Uterus (tissue), 4 donors: Measurements from ENCODE around the gene ZP2. TPM values are rescaled to one million over a fixed set of nuclear protein-coding genes. Genes with fewer than 3 reads are reported as not detected.

Experiments
- DNase-seq, 2 donors: peaks; one replicate each; pipeline ENCODE4 v3.0.0-alpha.2; 2019 to 2020
- H3K27ac ChIP-seq, 2 donors: fragments of 200-600 bp; sonication (generic); 1 replicate in 1 of 2; 2 replicates in 1 of 2; pipeline ENCODE4 v1.5.1; 2016 to 2018
- H3K27me3 ChIP-seq, 2 donors: fragments of 200-600 bp; sonication (generic); one replicate each; pipeline ENCODE4 v1.5.1; 2018 to 2019; ENCODE audit warnings: control low read depth in 1 of 2
- H3K36me3 ChIP-seq, 2 donors: fragments of 200-600 bp; sonication (generic); one replicate each; pipeline ENCODE4 v1.5.1; 2019; ENCODE audit warnings: control low read depth in 1 of 2
- H3K4me1 ChIP-seq, 2 donors: fragments of 200-600 bp; sonication (generic); one replicate each; pipeline ENCODE4 v1.5.1; 2018 to 2019; ENCODE audit warnings: control low read depth in 1 of 2
- H3K4me3 ChIP-seq, 2 donors: fragments of 200-600 bp; sonication (generic); 1 replicate in 1 of 2; 2 replicates in 1 of 2; pipeline ENCODE4 v1.5.1; 2018 to 2019; ENCODE audit warnings: mild to moderate bottlenecking in 1 of 2
- H3K9me3 ChIP-seq, 2 donors: fragments of 200-600 bp; sonication (generic); one replicate each; pipeline ENCODE4 v1.5.1; 2019; ENCODE audit warnings: control low read depth in 1 of 2
- POLR2A ChIP-seq, 2 donors: fragments of 450-650 bp; IDR thresholded peaks; one replicate each; pipeline ENCODE4 v1.6.1; 2016; ENCODE audit warnings: antibody characterized with exemption in 2 of 2, mild to moderate bottlenecking in 1 of 2, moderate library complexity in 1 of 2
- intact Hi-C: fragments of 100-400 bp; cut with DNase I; formaldehyde crosslinking; loops from one replicate; pipeline ENCODE4 v1.15.1; 2023; ENCODE audit warnings: low total_unique reads
- total RNA-seq, 4 donors: library from RNA; depleted of rRNA in 3 of 4; stranded (reverse); fragments of >200 nt in 3 of 4; gene quantifications; one replicate each; pipeline versions ENCODE4 v1.1.0 to v1.2.4, GENCODE V29; 2014 to 2023
- TF ChIP-seq, protein P1 (sequence below), 4 experiments: fragments of 200-600 bp in 2 of 4; fragments of 450-650 bp in 2 of 4; sonication (generic) in 2 of 4; IDR thresholded peaks; one replicate each; pipeline ENCODE4 v1.5.1; 2016 to 2019; ENCODE audit warnings: antibody characterized with exemption in 4 of 4, mild to moderate bottlenecking in 2 of 4, moderate library complexity in 1 of 4
- donor health status: DM: yes; HTN: yes; CAD: no.

ZP2 gene
- total RNA-seq, 4 donors from 2014 or later = 3.4 TPM; not detected in 3

DNA sequence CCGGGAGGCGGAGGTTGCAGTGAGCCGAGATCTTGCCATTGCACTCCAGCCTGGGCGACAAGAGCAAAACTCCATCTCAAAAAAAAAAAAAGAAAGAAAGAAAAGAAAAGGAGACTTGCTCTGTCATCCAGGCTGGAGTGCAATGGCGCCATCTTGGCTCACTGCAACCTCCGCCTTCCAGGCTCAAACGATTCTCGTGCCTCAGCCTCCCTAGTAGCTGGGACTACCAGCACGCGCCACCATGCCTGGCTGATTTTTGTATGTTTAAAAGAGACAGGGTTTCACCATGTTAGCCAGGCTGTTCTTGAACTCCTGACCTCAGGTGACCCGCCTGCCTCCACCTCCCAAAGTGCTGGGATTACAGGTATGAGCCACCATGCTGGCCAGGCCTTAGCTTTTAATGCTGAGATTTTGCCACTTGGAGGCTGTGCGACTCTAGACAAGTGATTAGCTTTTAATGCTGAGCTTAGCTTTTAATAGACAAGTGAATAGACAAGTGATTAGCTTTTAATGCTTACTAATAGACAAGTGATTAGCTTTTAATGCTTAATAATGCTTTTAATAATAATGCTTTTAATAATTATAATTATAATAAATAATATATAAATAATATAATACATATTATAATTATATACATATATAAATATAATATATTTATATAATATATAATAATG is 43.3 kb downstream of the ZP2 start:
- no peak overlapping the region for H3K4me3 ChIP-seq
- no peaks in the 10 kb centered on the region for H3K9me3 ChIP-seq
- H3K27ac ChIP-seq = no peak overlapping the region
- H3K36me3 ChIP-seq = no peaks in the 10 kb centered on the region
- peaks cover 0 to 4% of the 10 kb centered on the region in 2 donors for H3K4me1 ChIP-seq
- intact Hi-C loops = no loop called here
- TF ChIP-seq, protein P1, sequence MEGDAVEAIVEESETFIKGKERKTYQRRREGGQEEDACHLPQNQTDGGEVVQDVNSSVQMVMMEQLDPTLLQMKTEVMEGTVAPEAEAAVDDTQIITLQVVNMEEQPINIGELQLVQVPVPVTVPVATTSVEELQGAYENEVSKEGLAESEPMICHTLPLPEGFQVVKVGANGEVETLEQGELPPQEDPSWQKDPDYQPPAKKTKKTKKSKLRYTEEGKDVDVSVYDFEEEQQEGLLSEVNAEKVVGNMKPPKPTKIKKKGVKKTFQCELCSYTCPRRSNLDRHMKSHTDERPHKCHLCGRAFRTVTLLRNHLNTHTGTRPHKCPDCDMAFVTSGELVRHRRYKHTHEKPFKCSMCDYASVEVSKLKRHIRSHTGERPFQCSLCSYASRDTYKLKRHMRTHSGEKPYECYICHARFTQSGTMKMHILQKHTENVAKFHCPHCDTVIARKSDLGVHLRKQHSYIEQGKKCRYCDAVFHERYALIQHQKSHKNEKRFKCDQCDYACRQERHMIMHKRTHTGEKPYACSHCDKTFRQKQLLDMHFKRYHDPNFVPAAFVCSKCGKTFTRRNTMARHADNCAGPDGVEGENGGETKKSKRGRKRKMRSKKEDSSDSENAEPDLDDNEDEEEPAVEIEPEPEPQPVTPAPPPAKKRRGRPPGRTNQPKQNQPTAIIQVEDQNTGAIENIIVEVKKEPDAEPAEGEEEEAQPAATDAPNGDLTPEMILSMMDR (IDR thresholded peaks at IDR 0.05) = no peak
- TF ChIP-seq POLR2A (IDR thresholded peaks at IDR 0.05) = no peak
- DNase-seq = no peak
- no peaks in the 10 kb centered on the region for H3K27me3 ChIP-seq

DNA sequence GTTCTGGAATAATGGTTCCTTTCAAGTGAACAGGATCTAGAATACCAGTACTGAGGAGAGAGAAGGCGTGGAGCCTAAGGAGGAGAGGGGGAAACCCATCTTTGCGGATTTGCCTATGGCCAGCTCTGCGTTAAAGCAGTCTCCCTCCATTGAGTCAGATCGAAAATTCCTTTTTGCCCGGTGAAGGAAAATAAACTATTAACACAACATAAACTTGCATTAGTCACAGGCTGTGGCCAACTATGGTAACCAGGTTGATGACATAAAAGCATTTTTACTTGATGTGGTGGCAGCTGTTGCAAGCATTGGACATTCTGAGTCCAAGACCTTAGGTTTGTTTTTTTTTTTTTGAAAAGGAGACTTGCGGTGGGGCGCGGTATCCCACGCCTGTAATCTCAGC is 44.0 kb downstream of the ZP2 start:
- intact Hi-C loops = no loop called here
- Histone ChIP-seq H3K36me3 (no peaks in the 10 kb centered on the region), H3K9me3 (no peaks in the 10 kb centered on the region), H3K27me3 (no peaks in the 10 kb centered on the region), H3K27ac (no peak overlapping the region), H3K4me1 (peaks cover 0 to 8% of the 10 kb centered on the region in 2 donors), H3K4me3 (no peak overlapping the region)
- DNase-seq = no peak
- TF ChIP-seq, protein P1 (IDR thresholded peaks at IDR 0.05) = no peak
- TF ChIP-seq POLR2A (IDR thresholded peaks at IDR 0.05) = no peak

DNA sequence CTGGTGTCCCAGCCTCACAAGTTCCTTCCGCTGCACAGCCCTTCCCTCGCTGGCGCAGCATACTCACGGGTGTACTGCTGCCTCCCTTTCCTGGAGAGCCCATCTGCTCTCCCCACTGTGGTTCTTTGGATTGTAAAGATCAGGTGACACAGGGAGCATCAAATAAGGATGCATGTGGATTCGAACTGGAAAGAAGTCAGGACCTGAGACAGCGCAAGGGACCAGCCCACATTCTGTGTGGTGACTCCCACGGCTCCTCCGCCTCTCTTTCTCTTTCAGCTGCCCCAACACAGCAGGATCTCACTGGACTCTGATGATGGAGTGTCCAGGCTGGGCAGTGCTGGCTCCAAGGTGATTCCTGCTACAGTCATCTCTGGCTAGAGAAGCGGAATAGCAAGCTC is 44.8 kb downstream of the ZP2 start:
- H3K36me3 ChIP-seq = no peaks in the 10 kb centered on the region
- H3K4me3 ChIP-seq = no peak overlapping the region
- H3K27ac ChIP-seq = no peak overlapping the region
- no peak for TF ChIP-seq POLR2A (IDR thresholded peaks at IDR 0.05)
- TF ChIP-seq, protein P1 (IDR thresholded peaks at IDR 0.05) = no peak
- H3K9me3 ChIP-seq = no peaks in the 10 kb centered on the region
- intact Hi-C loops = no loop called here
- no peak for DNase-seq
- peaks cover 0 to 10% of the 10 kb centered on the region in 2 donors for H3K4me1 ChIP-seq
- H3K27me3 ChIP-seq = no peaks in the 10 kb centered on the region

- TF ChIP-seq POLR2A (IDR thresholded peaks at IDR 0.05) = no peak
- TF ChIP-seq, protein P1 (IDR thresholded peaks at IDR 0.05) = no peak
- no peak for DNase-seq
- Histone ChIP-seq H3K36me3 (no peaks in the 10 kb centered on the region), H3K4me1 (peaks cover 8 to 22% of the 10 kb centered on the region in 2 donors), H3K27ac (peak overlapping the region in 1 of 2 donors; percentile 8), H3K27me3 (no peaks in the 10 kb centered on the region), H3K9me3 (no peaks in the 10 kb centered on the region), H3K4me3 (no peak overlapping the region)
- intact Hi-C loops = no loop called here
Observed at GRCh38 chr16:21164521-21165168, 46.7 kb downstream of the ZP2 start.

DNA sequence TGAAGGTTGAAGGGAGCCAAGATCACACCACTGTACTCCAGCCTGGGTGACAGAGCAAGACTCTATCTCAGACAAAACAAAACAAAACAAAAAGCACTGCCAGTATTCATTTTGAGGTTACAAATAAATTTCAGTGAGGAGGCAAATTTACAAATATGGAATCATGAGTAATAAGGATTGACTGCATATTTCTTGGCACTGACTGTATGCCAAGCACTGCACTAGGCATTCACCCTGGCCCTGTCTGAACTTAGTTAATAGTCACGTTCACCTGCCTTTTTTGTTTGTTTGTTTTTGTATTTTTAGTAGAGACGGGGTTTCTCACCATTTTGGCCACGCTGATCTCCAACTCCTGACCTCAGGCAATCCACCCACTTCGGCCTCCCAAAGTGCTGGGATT is 47.8 kb downstream of the ZP2 start:
- TF ChIP-seq, protein P1 (IDR thresholded peaks at IDR 0.05) = no peak
- TF ChIP-seq POLR2A (IDR thresholded peaks at IDR 0.05) = no peak
- Histone ChIP-seq H3K4me1 (peaks cover 8 to 22% of the 10 kb centered on the region in 2 donors), H3K27ac (peak overlapping the region; percentile 17 to 55), H3K9me3 (no peaks in the 10 kb centered on the region), H3K4me3 (no peak overlapping the region), H3K27me3 (no peaks in the 10 kb centered on the region), H3K36me3 (no peaks in the 10 kb centered on the region)
- intact Hi-C loops = no loop called here
- no peak for DNase-seq
